KMS-11 (cell line): ENCODE measurements around the gene TENM4.

Experiments
- H2AFZ ChIP-seq: fragments of 200-600 bp; sonication (generic); 2 replicates; pipeline ENCODE4 v1.6.1; 2016; ENCODE audit warnings: antibody characterized with exemption, mixed run types, low read depth
- H3K27ac ChIP-seq: fragments of 200-600 bp; sonication (generic); 2 replicates; pipeline ENCODE4 v1.6.1; 2016; ENCODE audit warnings: mild to moderate bottlenecking, mixed run types
- H3K27me3 ChIP-seq: fragments of 200-600 bp; sonication (generic); 2 replicates; pipeline ENCODE4 v1.6.1; 2017; ENCODE audit warnings: mild to moderate bottlenecking, low read depth, mixed run types, moderate library complexity; ENCODE audit not compliant: insufficient read depth
- H3K36me3 ChIP-seq: fragments of 200-600 bp; sonication (generic); 2 replicates; pipeline ENCODE4 v1.6.1; 2017; ENCODE audit warnings: mild to moderate bottlenecking, mixed run types; ENCODE audit not compliant: insufficient read depth
- H3K4me1 ChIP-seq: fragments of 200-600 bp; sonication (generic); 2 replicates; pipeline ENCODE4 v1.6.1; 2016; ENCODE audit warnings: mild to moderate bottlenecking, low read depth, mixed run types; ENCODE audit not compliant: poor library complexity, severe bottlenecking
- H3K4me2 ChIP-seq: fragments of 200-600 bp; sonication (generic); 2 replicates; pipeline ENCODE4 v1.7.0; 2016; ENCODE audit warnings: mild to moderate bottlenecking, mixed run types
- H3K4me3 ChIP-seq: fragments of 200-600 bp; sonication (generic); IDR thresholded peaks from 2 replicates; pipeline ENCODE4 v1.6.1; 2017; ENCODE audit warnings: low read depth, low read length, mixed read lengths; ENCODE audit not compliant: insufficient read depth
- H3K79me2 ChIP-seq: fragments of 200-600 bp; sonication (generic); 2 replicates; pipeline ENCODE4 v1.6.1; 2016; ENCODE audit warnings: low read depth, mixed run types; ENCODE audit not compliant: insufficient read depth
- H3K9ac ChIP-seq: fragments of 200-600 bp; sonication (generic); 2 replicates; pipeline ENCODE4 v1.6.1; 2016; ENCODE audit warnings: mild to moderate bottlenecking, mixed run types
- H4K20me1 ChIP-seq: fragments of 200-600 bp; sonication (generic); 2 replicates; pipeline ENCODE4 v1.6.1; 2016; ENCODE audit warnings: mild to moderate bottlenecking, mixed run types; ENCODE audit not compliant: insufficient read depth
- CTCF ChIP-seq: fragments of 200-600 bp; sonication (generic); conservative IDR thresholded peaks from 2 replicates; pipeline ENCODE4 v1.6.1; 2017; ENCODE audit warnings: low read depth, mild to moderate bottlenecking, antibody characterized with exemption, low read length, moderate library complexity, mixed read lengths

The TENM4 gene

DNA sequence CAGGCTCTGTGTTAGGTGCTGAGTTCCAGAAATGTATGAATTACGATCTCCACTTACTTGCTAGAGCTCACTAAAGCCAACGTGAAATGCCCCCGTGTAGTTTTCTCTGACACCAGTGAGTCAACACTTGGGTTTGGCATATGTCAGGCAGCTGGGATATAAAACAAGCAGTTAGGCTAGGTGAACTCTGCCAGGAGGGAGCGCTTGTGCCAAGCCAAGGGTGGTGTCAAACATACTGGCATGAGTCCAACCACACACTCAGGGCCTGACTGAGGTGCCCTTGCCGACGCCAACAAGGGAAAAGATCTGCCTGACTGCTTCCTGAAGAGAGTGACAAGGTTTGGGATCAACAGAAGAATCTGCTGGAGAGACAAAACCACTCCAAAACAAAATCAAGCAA is 698.4 kb downstream of the TENM4 start:
- no peak overlapping the region for H3K4me3 ChIP-seq
- H4K20me1 ChIP-seq = no peaks in the 10 kb centered on the region
- TF ChIP-seq CTCF = no peak
- no peak overlapping the region for H3K27ac ChIP-seq
- H3K4me1 ChIP-seq = no peaks in the 10 kb centered on the region
- no peaks in the 10 kb centered on the region for H3K79me2 ChIP-seq
- H3K36me3 ChIP-seq = no peaks in the 10 kb centered on the region
- no peak overlapping the region for H2AFZ ChIP-seq
- H3K4me2 ChIP-seq = no peak overlapping the region
- H3K9ac ChIP-seq = no peak overlapping the region
- H3K27me3 ChIP-seq = no peaks in the 10 kb centered on the region

- H3K4me1 ChIP-seq = no peaks in the 10 kb centered on the region
- no peaks in the 10 kb centered on the region for H3K36me3 ChIP-seq
- H3K27ac ChIP-seq = no peak overlapping the region
- no peak overlapping the region for H2AFZ ChIP-seq
- H3K79me2 ChIP-seq = no peaks in the 10 kb centered on the region
- no peak overlapping the region for H3K4me3 ChIP-seq
- H3K9ac ChIP-seq = no peak overlapping the region
- H3K4me2 ChIP-seq = no peak overlapping the region
- no peaks in the 10 kb centered on the region for H4K20me1 ChIP-seq
- H3K27me3 ChIP-seq = no peaks in the 10 kb centered on the region
- TF ChIP-seq CTCF = no peak
Measured at GRCh38 chr11:78741741-78742140, 699.1 kb downstream of the TENM4 start.

DNA sequence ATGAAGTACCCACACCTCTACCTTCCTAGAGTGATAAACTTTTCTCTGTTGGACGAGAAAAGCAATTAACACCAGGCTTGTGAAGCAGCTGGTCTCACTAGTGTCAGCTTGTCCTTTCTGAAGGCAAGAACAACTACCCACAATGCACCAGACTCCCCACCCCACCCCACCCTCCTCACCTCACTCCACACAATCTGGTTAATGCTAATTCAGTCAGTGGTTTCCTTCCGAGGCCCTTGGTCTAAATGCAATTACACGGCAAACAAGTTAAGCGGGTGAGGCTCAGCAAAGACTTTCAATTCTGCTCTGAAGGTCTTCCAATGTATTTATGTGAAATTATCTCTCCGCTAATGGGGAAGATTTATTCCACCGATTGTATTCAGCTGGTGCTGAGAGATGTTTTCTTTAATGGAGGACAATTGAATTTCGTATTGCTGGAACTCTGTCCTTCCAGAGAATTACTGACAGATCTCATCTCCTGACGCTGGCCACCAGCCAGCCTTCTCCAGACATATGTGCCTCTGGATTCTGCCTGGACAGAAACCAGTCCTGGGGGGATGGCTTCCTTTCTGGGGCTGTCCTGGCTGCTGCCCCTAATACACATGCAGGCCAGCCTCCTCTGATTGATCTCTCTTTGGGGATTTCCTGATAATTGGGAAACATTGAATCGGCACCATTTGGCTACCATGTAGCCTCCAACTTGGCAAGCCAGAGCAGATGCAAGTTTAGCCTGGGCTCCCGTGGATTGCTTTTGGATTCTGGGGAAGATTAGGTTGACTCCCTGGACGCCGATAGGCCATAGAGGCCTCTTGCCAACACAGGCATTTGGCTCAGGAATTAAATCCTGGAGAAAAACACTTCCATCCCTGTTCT is 700.4 kb downstream of the TENM4 start:
- Histone ChIP-seq H4K20me1 (no peaks in the 10 kb centered on the region), H3K9ac (no peak overlapping the region), H3K4me2 (no peak overlapping the region), H2AFZ (no peak overlapping the region), H3K4me3 (no peak overlapping the region), H3K36me3 (no peaks in the 10 kb centered on the region), H3K79me2 (no peaks in the 10 kb centered on the region), H3K27ac (no peak overlapping the region), H3K27me3 (no peaks in the 10 kb centered on the region), H3K4me1 (no peaks in the 10 kb centered on the region)
- TF ChIP-seq CTCF = no peak

GRCh38 chr11:78737891-78738290 is 702.9 kb downstream of the TENM4 start:
- no peak overlapping the region for H3K4me2 ChIP-seq
- TF ChIP-seq CTCF = no peak
- no peaks in the 10 kb centered on the region for H3K4me1 ChIP-seq
- no peaks in the 10 kb centered on the region for H3K27me3 ChIP-seq
- H3K27ac ChIP-seq = no peak overlapping the region
- H3K79me2 ChIP-seq = no peaks in the 10 kb centered on the region
- H4K20me1 ChIP-seq = no peaks in the 10 kb centered on the region
- H3K9ac ChIP-seq = no peak overlapping the region
- no peaks in the 10 kb centered on the region for H3K36me3 ChIP-seq
- H2AFZ ChIP-seq = no peak overlapping the region
- H3K4me3 ChIP-seq = no peak overlapping the region
